DND-41 (cell line): ENCODE data around the gene TCF7L1.
A peak's percentile ranks its signal among the peaks of the same experiment; 100 is the strongest.

Experiments used
- CTCF ChIP-seq: IDR thresholded peaks from 2 replicates; pipeline ENCODE4 v1.5.1; 2012; ENCODE audit warnings: borderline replicate concordance, low read length, moderate library complexity, mild to moderate bottlenecking; ENCODE audit not compliant: poor library complexity, severe bottlenecking; ENCODE audit errors: extremely low read depth
- EZH2 ChIP-seq: IDR thresholded peaks from 3 replicates; pipeline ENCODE4 v1.6.1; 2012; ENCODE audit warnings: borderline replicate concordance, low read depth, mild to moderate bottlenecking, moderate library complexity, low read length, inconsistent platforms; ENCODE audit not compliant: severe bottlenecking

- TF ChIP-seq CTCF (peak; percentile 92), EZH2 (no peak)
Observed at GRCh38 chr2:85266146-85267041, 133.2 kb downstream of the TCF7L1 start.
